Mucosa of descending colon (tissue), 3 donors: ENCODE data around the gene YJU2. TPM values are rescaled to one million over a fixed set of nuclear protein-coding genes. Genes with fewer than 3 reads are reported as not detected.

ENCODE experiments used
- ATAC-seq: fragments of 200-7000 bp; cut with Tn5 transposase; one replicate; pipeline ENCODE4 v1.9.1; 2020; ENCODE audit warnings: mild to moderate bottlenecking, moderate library complexity
- DNase-seq, 3 donors: peaks; one replicate each; pipeline ENCODE4 v3.0.0-alpha.2; 2020
- H3K36me3 ChIP-seq: fragments of 200-600 bp; one replicate; pipeline ENCODE4 v1.8.0; 2021; ENCODE audit warnings: low read depth, mild to moderate bottlenecking
- H3K4me1 ChIP-seq: fragments of 200-600 bp; one replicate; pipeline ENCODE4 v1.8.0; 2021; ENCODE audit warnings: low read depth, mild to moderate bottlenecking
- H3K4me3 ChIP-seq: fragments of 200-600 bp; one replicate; pipeline ENCODE4 v1.8.0; 2021; ENCODE audit warnings: mild to moderate bottlenecking
- H3K9me3 ChIP-seq: fragments of 200-600 bp; one replicate; pipeline ENCODE4 v1.8.0; 2021; ENCODE audit warnings: mild to moderate bottlenecking
- CTCF ChIP-seq: fragments of 200-600 bp; IDR thresholded peaks from one replicate; pipeline ENCODE4 v1.8.0; 2022; ENCODE audit warnings: antibody characterized with exemption, mild to moderate bottlenecking
- intact Hi-C, 2 donors: fragments of 100-400 bp; cut with DNase I in 1 of 2; cut with micrococcal nuclease in 1 of 2; formaldehyde crosslinking; loops; one replicate each; pipeline versions ENCODE4 v1.11.0 to v1.11.1; 2022; cut with DNase I, micrococcal nuclease
- long read RNA-seq, 2 donors: library from polyadenylated mRNA; unstranded; transcript quantifications; one replicate each; pipeline ENCODE4 v2.0.0, GENCODE V29; 2019 to 2021
- total RNA-seq, 3 donors: library from RNA; stranded (reverse); fragmentation: NEBNext Ultra II Directional in 2 of 3; extraction: Animal tissue kit (Norgen Biotek cat#: 25700) in 2 of 3; gene quantifications; one replicate each; pipeline versions ENCODE4 v1.2.1 to v1.2.4, GENCODE V29; 2021 to 2023
- donor health status: DM: no; HTN: no; CAD: no; lungs with moderate emphysema.
- donor health status: DM: no; HTN: no; CAD: no.
- donor health status: DM: no; HTN: yes; CAD: no.

The YJU2 gene
- total RNA-seq = 10 to 100 TPM; 16.7 to 22.2 (median 20.0) TPM
- long read RNA-seq, donor 1, transcript YJU2-201 (8 exons, 1,434 nt) = major isoform, 19 of 22 reads
- long read RNA-seq, donor 1, partial matches to known transcripts = 2 of 22 reads
- long read RNA-seq, donor 1, other reads (novel, unspliced or antisense) = 1 of 22 reads
- long read RNA-seq, donor 2, transcript YJU2-201 (8 exons, 1,434 nt) = major isoform, 18 of 18 reads
- long read RNA-seq, donor 2, partial matches to known transcripts = 0 of 18 reads
- long read RNA-seq, donor 2, other reads (novel, unspliced or antisense) = 0 of 18 reads

GRCh38 chr19:4246767-4247593 is at the start of gene YJU2:
YJU2 (plus strand) TSS chr19:4247080; CDS start chr19:4247147, 67 bp downstream.
- intact Hi-C loops = no loop called here
- peak; percentile 99 for ATAC-seq

GRCh38 chr19:4197228-4197624 is 49.7 kb upstream of the YJU2 start:
- intact Hi-C loops = no loop called here
- Histone ChIP-seq H3K4me3 (no peak overlapping the region), H3K9me3 (no peaks in the 10 kb centered on the region), H3K36me3 (no peaks in the 10 kb centered on the region), H3K4me1 (peaks cover 3% of the 10 kb centered on the region)
- TF ChIP-seq CTCF = no peak
- ATAC-seq = no peak
- no peak for DNase-seq

More at GRCh38 chr19:4246767-4247593, at the start of gene YJU2:
- H3K9me3 ChIP-seq = peaks cover 5% of the 10 kb centered on the region
- H3K4me1 ChIP-seq = peaks cover 4% of the 10 kb centered on the region
- peaks cover 3% of the 10 kb centered on the region for H3K36me3 ChIP-seq
- peak; percentile 97 to 100 (median 99) for DNase-seq
- no peak for TF ChIP-seq CTCF
- peak within 1 kb of the TSS; percentile 42 for H3K4me3 ChIP-seq

- no peak for ATAC-seq
- DNase-seq = no peak
- peaks cover 3% of the 10 kb centered on the region for H3K4me1 ChIP-seq
These were observed 49.0 kb upstream of the YJU2 start for GRCh38 chr19:4197625-4198466.

GRCh38 chr19:4198467-4199126 is 48.3 kb upstream of the YJU2 start:
- Histone ChIP-seq H3K9me3 (no peaks in the 10 kb centered on the region), H3K4me1 (peaks cover 3% of the 10 kb centered on the region), H3K36me3 (no peaks in the 10 kb centered on the region), H3K4me3 (no peak overlapping the region)
- TF ChIP-seq CTCF = no peak
- DNase-seq = no peak
- intact Hi-C loops = no loop called here
- no peak for ATAC-seq

More at GRCh38 chr19:4197625-4198466, 49.0 kb upstream of the YJU2 start:
- no peaks in the 10 kb centered on the region for H3K36me3 ChIP-seq
- no peak overlapping the region for H3K4me3 ChIP-seq
- TF ChIP-seq CTCF = no peak
- intact Hi-C loops = no loop called here
- no peaks in the 10 kb centered on the region for H3K9me3 ChIP-seq
